Smooth muscle cell (in vitro differentiated cells): Measurements from ENCODE around the gene SP140. TPM values are rescaled to one million over a fixed set of nuclear protein-coding genes. Genes with fewer than 3 reads are reported as not detected.

Source experiments
- DNase-seq: peaks from one replicate; lab custom pipeline; 2025; ENCODE audit not compliant: unreplicated experiment; lab: John Stamatoyannopoulos, UW
- H2AFZ ChIP-seq: fragments of 200-600 bp; sonication (generic); 2 replicates; pipeline ENCODE4 v1.6.0; 2016; ENCODE audit warnings: antibody characterized with exemption, low read depth, mild to moderate bottlenecking
- H3F3A ChIP-seq: fragments of 200-600 bp; sonication (generic); 2 replicates; pipeline ENCODE4 v1.6.0; 2017; ENCODE audit warnings: antibody characterized with exemption, low read depth
- H3K27ac ChIP-seq: fragments of 200-600 bp; sonication (generic); 2 replicates; pipeline ENCODE4 v1.5.1; 2016; ENCODE audit warnings: low read depth, mild to moderate bottlenecking
- H3K27me3 ChIP-seq: fragments of 200-600 bp; sonication (generic); 2 replicates; pipeline ENCODE4 v1.6.1; 2016; ENCODE audit warnings: low read depth, mild to moderate bottlenecking
- H3K36me3 ChIP-seq: fragments of 200-600 bp; sonication (generic); 2 replicates; pipeline ENCODE4 v1.5.1; 2016; ENCODE audit warnings: low read depth
- H3K4me1 ChIP-seq: fragments of 200-600 bp; sonication (generic); 2 replicates; pipeline ENCODE4 v1.5.1; 2016; ENCODE audit warnings: low read depth
- H3K4me2 ChIP-seq: fragments of 200-600 bp; sonication (generic); 2 replicates; pipeline ENCODE4 v1.6.0; 2016; ENCODE audit warnings: mild to moderate bottlenecking
- H3K4me3 ChIP-seq: fragments of 200-600 bp; sonication (generic); 2 replicates; pipeline ENCODE4 v1.5.1; 2016; ENCODE audit warnings: mild to moderate bottlenecking
- H3K79me2 ChIP-seq: fragments of 200-600 bp; sonication (generic); 2 replicates; pipeline ENCODE4 v1.6.0; 2016; ENCODE audit warnings: low read depth, mild to moderate bottlenecking
- H3K9ac ChIP-seq: fragments of 200-600 bp; sonication (generic); 2 replicates; pipeline ENCODE4 v1.6.0; 2016; ENCODE audit warnings: low read depth
- H3K9me3 ChIP-seq: fragments of 200-600 bp; sonication (generic); replicated peaks from 2 replicates; pipeline ENCODE4 v1.5.1; 2016; ENCODE audit warnings: low read depth
- H4K20me1 ChIP-seq: fragments of 200-600 bp; sonication (generic); 2 replicates; pipeline ENCODE4 v1.6.0; 2016; ENCODE audit warnings: low read depth
- WGBS: methylation state at CpG from one replicate; pipeline ENCODE4 v1.1.7; 2016; ENCODE audit warnings: low lambda C conversion rate; 5-methylcytosine and 5-hydroxymethylcytosine counted together
- polyA plus RNA-seq: library from polyadenylated mRNA; unstranded; fragments of >200 nt; fragmentation: Nextera tagmentation; extraction: Ambion mirVana; gene quantifications from 2 replicates; pipeline ENCODE4 v1.2.1, GENCODE V29; 2016
- total RNA-seq: library from RNA; depleted of rRNA; stranded (reverse); fragments of >200 nt; gene quantifications from 2 replicates; pipeline ENCODE4 v1.2.3, GENCODE V29; 2014
- TF ChIP-seq, protein P1 (sequence below): fragments of 200-600 bp; sonication (generic); IDR thresholded peaks from 2 replicates; pipeline ENCODE4 v1.5.1; 2017; ENCODE audit warnings: borderline replicate concordance, mild to moderate bottlenecking, antibody characterized with exemption; ENCODE audit not compliant: insufficient read depth, poor library complexity, severe bottlenecking

The SP140 gene
- total and polyA plus RNA-seq, 2 experiments from 2014 or later = 0.04 TPM; not detected in 1

GRCh38 chr2:230208576-230208975 lies 17.0 kb upstream of the SP140 start:
- no peak for DNase-seq
- H3K9me3 ChIP-seq = no peaks in the 10 kb centered on the region
- no peak overlapping the region for H2AFZ ChIP-seq
- no peak overlapping the region for H3K9ac ChIP-seq
- TF ChIP-seq, protein P1, sequence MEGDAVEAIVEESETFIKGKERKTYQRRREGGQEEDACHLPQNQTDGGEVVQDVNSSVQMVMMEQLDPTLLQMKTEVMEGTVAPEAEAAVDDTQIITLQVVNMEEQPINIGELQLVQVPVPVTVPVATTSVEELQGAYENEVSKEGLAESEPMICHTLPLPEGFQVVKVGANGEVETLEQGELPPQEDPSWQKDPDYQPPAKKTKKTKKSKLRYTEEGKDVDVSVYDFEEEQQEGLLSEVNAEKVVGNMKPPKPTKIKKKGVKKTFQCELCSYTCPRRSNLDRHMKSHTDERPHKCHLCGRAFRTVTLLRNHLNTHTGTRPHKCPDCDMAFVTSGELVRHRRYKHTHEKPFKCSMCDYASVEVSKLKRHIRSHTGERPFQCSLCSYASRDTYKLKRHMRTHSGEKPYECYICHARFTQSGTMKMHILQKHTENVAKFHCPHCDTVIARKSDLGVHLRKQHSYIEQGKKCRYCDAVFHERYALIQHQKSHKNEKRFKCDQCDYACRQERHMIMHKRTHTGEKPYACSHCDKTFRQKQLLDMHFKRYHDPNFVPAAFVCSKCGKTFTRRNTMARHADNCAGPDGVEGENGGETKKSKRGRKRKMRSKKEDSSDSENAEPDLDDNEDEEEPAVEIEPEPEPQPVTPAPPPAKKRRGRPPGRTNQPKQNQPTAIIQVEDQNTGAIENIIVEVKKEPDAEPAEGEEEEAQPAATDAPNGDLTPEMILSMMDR = no peak
- no peaks in the 10 kb centered on the region for H3K4me1 ChIP-seq
- H4K20me1 ChIP-seq = no peaks in the 10 kb centered on the region
- H3K79me2 ChIP-seq = no peaks in the 10 kb centered on the region
- H3K36me3 ChIP-seq = no peaks in the 10 kb centered on the region
- no peak overlapping the region for H3K27ac ChIP-seq
- no peaks in the 10 kb centered on the region for H3F3A ChIP-seq
- H3K4me3 ChIP-seq = no peak overlapping the region
- no peak overlapping the region for H3K4me2 ChIP-seq
- no peaks in the 10 kb centered on the region for H3K27me3 ChIP-seq

DNA sequence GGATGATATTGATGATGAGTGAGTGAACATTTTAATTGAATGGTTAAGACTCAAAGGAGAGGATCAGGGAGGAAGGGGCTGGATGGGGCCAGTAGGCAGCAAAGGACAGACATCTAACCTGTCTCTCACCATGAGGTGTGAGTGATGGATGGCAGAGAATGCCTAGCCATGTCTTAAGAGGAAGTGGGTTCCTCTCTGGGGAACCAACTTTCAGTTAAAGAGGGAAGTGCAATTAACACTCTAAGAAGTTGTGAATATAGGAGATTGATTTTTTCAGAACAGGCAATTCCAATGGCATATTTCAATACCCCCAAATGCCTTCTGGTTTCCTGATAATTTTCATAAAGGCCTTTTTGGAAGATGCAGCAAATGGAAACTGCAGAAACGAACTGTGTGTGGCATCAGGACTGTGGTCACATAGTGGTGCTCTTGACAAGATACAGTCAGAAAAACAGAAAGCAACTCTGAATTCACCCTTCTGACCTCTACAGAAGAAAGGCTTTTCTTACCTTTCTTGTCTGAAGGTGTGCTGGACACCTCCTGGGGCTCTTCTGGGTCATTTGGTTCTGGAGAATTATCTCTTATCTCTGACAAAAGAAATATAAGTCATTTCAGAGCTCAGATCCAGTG lies 16.0 kb upstream of the SP140 start:
- Histone ChIP-seq H3K9me3 (no peaks in the 10 kb centered on the region), H3K4me1 (no peaks in the 10 kb centered on the region), H3K4me3 (no peak overlapping the region), H3K36me3 (no peaks in the 10 kb centered on the region), H4K20me1 (no peaks in the 10 kb centered on the region), H3K9ac (no peak overlapping the region), H3K27me3 (no peaks in the 10 kb centered on the region), H3F3A (no peaks in the 10 kb centered on the region), H3K79me2 (no peaks in the 10 kb centered on the region), H2AFZ (no peak overlapping the region), H3K27ac (no peak overlapping the region), H3K4me2 (no peak overlapping the region)
- TF ChIP-seq, protein P1 = no peak
- 81% methylated on average over 1 of the region's 1 CpG for WGBS
- DNase-seq = no peak

GRCh38 chr2:230216489-230216888 lies 9.0 kb upstream of the SP140 start:
- Histone ChIP-seq H3K27me3 (no peaks in the 10 kb centered on the region), H3K36me3 (no peaks in the 10 kb centered on the region), H3K4me2 (no peak overlapping the region), H4K20me1 (no peaks in the 10 kb centered on the region), H3K4me3 (no peak overlapping the region), H3F3A (no peaks in the 10 kb centered on the region), H3K79me2 (no peaks in the 10 kb centered on the region), H2AFZ (no peak overlapping the region), H3K9ac (no peak overlapping the region), H3K9me3 (no peaks in the 10 kb centered on the region), H3K4me1 (peaks cover 11% of the 10 kb centered on the region), H3K27ac (no peak overlapping the region)
- 95% methylated on average over 1 of the region's 1 CpG for WGBS
- no peak for DNase-seq
- TF ChIP-seq, protein P1 = no peak

DNA sequence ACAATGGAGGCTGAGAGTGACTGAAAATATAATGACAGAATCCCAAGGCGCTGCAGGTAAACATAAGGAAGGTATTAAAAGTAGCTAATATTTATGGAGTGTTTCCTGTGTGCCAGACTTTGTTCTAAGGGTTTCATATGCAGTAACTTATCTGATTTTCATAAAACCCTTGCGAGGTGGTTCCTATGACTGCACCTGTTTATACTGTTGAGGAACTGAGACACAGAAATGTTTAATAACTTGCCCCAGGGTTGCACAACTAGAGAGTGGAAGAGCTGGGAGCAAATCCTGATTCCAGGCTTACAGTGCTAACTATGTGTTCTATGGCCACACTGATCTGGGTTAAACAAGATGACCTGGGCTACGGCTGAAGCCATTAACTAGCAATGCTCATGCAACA lies 8.1 kb upstream of the SP140 start:
- Histone ChIP-seq H3K9me3 (no peaks in the 10 kb centered on the region), H3K4me2 (no peak overlapping the region), H4K20me1 (no peaks in the 10 kb centered on the region), H3K4me1 (peaks cover 11% of the 10 kb centered on the region), H3K36me3 (no peaks in the 10 kb centered on the region), H3F3A (no peaks in the 10 kb centered on the region), H3K4me3 (no peak overlapping the region), H3K27ac (no peak overlapping the region), H3K9ac (no peak overlapping the region), H3K79me2 (no peaks in the 10 kb centered on the region), H3K27me3 (no peaks in the 10 kb centered on the region), H2AFZ (no peak overlapping the region)
- DNase-seq = no peak
- WGBS = 100% methylated on average over 3 of the region's 3 CpGs
- TF ChIP-seq, protein P1 = no peak
